Activated CD8-positive, alpha-beta memory T cell treated with anti-CD3 and anti-CD28 coated beads, Interleukin-2, amount 50 U/mL, for 1 hour (primary cell): ENCODE data around the gene MRPS2.
"Not testable (repeated sequence)": the region's sequence is repeated elsewhere in the genome, so short reads cannot be mapped to it uniquely, and the experiment has no call there.

Source experiments
- DNase-seq: peaks from one replicate; pipeline ENCODE4 v3.0.0-alpha.2; 2020; ENCODE audit errors: extremely low read depth

Gene MRPS2

DNA sequence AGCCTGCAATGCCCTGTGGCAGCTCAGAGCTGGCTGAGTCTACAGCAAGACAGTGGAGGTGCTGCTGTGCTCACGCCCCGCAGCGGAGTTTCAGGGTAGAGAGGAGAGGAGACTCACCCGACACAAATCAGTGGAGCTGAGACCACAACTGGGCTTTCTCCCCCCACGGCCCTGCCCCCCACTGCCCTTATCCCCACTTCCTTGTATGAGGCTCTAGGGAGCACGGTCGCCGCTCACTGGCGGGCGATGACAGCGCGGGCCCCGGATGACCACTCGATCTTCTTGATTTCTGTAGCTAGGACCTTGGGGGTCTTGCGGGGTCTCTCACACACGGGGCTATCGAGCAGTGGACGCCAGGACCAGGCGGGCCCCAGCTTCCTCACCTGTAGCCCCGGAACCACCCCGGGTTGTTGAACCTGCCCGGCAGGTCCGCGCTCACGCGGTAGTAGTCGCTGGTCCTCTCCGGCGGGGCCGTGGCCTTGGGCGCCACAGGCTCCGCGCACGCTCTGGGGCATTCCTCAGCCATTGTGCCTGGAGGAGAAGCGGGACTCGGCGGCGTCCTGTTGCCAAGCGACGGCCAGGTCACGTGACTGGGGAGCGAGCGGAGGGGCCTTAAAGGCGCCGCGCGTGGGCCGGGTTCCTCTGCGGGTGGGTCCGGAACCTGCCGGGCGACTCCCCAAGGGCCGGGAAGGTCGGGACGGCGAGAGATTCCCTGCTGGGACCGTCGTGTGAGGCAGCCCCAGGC, 984 bp upstream of the MRPS2 start:
- DNase-seq, result peak; percentile 74

DNA sequence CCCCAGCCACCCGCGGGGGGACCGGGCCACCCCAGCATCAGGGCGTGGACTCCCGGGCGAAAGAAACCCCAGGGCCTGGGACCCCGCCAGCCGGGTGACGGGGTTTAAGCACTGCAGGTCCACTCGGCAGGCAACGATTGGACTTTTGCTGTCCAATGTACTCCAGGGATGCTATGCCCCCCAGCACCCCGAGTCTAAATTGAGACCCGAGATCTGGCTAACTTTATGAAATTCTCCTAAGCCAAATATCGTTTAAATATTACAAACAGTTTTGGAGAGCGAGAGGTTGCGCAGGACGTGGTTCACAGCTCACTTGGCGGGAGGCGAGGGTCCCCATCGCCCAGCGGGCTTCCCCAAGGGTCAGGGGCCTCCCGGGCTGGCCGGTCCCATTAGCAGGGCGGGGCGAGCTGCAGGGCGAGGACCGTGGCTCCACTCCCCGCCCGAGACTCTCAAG, 384 bp upstream of the MRPS2 start:
- no peak for DNase-seq

DNA sequence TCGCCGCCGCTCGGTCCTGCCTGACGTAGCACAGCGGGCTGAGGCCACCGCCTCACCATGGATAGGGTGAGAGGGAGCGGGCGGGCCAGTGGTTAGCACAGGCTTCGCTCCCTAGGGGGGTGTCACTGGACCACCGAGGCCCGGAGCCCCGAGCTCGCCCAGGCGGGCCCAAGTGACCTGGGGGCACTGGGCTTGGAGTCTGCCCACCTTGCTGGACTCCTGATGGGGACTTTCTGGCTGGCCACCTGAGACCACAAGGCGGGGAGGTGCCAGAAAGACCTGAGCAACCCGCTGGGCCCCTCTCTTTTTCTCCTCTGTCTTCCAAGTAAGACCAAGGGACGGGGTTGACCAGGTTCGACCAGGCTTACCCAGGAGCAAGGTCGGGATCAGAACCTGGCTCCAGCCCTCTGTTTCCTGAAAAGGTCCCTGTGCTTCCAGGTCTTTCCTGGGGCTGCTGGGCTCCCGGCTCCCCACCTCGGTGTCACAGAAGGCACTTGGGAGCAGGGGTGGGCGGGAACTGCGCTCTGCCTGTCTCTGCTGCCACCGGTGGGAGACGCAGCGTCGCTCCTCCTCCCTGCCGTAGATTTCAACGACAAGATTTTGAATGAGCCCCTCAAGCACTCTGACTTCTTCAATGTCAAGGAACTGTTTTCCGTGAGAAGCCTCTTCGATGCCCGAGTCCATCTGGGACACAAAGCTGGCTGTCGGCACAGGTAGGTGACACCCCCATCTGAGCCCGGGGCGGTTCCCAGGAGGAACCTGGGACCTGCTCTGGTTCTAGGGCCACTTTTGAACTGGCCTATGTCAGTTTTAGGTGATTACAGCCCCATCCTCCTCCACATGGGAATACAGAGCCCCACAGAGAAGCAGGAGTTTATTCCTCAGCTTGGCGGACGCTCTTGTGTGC, 1.0 kb downstream of the MRPS2 start:
- no peak for DNase-seq

DNA sequence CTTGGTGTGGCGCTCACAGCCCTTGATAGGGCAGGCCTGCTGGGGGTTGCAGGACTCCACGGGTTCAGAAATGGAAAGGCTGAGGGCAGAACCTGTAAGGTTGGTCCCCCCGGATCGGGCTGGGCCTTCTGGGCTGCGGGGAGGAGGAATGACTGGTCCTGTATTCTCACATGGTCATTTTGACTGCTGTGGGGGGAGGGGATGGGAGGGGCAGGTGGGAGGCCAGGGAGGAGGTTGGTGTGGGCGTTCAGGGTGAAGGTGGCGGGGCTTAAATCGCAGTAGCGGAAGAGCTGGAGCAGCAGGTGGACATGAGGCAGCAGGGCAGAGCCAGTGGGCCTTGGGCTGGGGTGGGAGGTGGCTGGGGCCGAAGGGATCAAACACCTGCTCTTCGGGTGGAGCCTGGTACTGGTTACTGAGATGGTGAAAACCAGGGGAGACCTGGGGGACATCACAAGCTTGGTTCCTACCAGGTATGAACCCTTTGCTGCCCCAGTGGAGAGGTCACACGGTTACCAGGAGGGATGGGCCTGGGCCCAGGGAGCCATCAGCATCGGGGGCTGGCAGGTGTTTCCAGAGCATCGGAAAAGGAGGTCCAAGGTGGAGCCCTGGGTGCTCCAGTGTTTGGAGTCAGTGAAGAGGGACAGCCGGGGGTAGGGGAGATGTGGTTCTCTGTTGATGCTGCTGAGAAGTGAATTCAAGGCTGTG, 1.8 kb downstream of the MRPS2 start:
- no peak for DNase-seq

DNA sequence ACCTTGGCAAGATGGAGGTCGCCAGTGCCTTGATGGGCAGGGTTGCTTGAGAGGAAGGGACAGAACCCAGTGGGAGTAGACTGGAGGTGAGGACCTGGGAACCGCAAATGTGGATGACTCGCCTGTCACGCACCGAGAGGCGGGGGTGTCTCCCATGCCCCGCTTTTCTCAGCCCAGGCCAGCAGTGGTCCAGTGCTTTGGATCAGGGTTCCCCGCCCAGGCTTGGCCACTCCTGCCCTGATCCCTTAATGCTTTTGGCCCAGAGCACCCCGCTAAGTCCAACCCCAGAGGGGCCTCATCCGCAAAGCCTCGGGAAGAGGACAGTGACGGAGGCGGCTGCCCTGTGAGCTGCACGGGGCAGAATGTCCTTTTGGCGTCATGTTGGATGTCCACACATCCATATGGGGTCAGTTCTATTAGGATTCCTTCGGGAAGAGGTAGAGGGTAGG, 2.4 kb downstream of the MRPS2 start:
- no peak for DNase-seq

DNA sequence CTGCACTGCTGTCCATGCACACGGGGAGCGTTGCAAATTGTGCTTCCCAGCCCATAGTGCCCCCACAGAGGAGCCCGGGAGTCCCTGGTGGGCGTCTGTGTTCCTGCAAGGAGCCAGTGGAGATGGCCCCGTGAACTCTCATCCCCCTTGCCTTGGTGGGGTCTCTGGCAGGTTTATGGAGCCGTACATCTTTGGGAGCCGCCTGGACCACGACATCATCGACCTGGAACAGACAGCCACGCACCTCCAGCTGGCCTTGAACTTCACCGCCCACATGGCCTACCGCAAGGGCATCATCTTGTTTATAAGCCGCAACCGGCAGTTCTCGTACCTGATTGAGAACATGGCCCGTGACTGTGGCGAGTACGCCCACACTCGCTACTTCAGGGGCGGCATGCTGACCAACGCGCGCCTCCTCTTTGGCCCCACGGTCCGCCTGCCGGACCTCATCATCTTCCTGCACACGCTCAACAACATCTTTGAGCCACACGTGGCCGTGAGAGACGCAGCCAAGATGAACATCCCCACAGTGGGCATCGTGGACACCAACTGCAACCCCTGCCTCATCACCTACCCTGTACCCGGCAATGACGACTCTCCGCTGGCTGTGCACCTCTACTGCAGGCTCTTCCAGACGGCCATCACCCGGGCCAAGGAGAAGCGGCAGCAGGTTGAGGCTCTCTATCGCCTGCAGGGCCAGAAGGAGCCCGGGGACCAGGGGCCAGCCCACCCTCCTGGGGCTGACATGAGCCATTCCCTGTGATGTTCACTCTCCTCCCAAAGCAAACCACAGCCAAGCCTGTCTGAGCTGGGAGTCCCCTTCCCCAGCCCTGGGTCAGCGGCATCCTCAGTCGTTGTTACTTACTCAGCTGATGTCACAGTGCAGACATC, 3.1 kb downstream of the MRPS2 start:
- DNase-seq, result no peak

DNA sequence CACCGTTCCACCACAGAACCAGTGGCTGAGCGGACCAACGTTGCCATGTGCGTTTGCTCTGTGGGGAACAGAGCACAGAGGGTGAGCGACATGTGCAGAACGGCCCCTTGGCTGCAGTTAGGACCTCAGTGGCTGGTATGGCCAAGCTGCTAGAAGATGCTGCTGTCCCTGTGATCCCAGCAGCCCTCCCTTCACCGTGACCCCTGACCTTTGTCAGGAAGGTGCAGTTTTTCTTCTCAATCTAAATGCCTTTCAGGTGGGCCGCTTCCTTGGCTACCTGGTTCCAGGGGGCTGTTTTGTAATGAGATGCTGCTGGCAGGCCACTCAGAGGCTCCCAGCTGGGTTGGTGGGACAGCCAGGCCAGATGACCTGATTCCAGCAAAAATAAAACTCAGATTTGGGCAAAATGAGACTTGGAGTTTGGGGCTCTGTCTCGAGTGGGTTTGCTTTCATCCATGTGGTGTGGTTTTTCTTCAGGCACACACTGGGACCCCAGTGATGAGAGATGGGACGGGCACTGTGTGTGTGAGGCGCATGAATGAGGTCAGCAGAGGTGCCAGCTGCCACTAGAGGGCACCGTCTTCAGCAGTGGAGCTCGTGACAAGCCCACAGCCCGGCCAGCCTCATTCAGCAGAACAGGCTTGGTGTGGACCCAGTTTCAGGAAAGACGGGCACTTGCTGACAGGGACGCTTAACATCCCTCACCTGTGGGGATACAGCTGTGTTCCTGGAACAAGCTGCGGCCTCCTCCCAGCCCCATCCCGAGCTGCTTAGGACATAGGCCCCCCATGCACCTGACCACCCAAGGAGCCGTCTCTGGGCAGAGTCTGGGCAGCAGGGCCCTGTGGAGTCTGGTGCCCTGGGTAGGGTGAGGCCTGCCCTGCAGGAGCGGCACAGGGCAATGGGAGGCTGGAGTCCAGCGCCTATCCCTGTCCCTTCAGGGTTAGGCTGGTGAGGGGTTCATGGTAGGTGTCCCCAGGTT, 4.1 kb downstream of the MRPS2 start:
- no peak for DNase-seq

DNA sequence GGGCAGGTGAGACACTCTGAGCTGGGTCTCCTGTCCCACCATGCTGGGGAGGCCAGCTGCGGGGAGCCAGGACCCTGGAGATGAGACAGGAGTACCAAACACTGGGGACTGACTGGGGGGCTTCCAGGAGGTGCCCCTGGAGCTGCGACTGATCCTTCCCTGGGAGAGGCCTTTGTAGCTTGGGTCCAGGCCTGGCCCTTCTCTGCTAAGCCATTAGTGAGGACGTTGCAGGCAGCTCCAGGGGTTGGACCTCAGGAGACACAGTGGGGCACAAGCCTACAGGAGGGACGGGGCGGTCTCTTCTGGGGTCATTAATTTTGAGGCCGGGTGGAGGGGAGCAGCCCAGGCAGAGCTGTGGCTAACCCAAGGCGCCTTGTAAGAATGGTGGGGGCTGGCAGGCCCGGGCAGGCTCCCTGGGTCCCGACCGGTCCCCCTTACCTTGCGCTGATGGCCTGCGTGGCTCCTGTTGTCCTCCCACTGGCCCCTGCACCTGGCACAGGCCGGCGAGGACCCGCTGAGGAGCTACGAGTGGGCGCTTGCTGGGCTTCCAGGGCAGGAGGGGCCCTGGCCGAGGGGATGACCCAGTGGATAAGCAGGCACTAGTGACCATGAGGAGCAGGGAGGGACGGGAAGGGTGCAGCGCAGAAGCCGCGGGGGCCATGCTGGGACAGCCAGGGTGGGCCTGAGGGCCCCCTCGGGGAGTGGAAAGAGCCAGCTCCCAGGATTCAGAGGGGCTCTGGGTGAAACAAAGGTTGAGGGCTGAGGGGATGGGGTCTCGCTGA, 5.1 kb downstream of the MRPS2 start:
- DNase-seq, result no peak

DNA sequence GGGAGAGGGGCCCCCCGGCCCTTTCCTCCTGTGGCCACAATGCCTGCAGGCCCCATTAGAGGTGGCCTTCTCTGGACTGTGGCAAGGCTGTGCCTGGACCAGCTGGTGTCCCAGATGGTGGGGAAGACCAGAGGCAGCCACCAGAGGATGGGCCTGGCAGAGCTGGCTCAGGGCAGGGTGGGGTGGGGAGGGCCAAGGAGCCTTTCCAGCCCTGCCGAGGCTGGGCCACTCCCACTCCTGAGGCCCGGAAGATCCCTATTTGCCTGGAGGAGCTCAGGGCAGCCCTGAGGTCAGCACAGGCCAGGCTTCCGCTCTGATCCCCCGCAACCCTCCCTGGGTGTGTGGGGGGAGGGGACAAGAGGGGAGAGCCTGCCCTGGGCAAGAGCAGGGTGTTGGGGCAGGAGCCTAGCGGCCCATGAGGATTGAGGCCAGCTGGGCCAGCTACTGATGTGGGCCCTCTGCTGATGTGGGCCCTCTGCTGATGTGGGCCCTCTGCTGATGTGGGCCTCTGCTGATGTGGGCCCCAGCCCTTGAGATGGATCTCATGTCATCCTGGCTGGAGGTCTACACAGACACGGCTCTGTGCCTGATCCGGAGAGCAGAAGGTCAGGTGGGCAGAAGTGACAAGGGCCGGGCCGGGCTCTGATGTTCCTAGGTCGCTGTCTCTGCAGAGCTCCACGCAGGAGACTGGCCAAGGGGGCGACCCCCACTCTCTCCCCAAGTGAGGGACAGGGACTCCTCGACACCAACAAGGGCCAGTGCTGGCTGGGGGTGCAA, 6.0 kb downstream of the MRPS2 start:
- no peak for DNase-seq

DNA sequence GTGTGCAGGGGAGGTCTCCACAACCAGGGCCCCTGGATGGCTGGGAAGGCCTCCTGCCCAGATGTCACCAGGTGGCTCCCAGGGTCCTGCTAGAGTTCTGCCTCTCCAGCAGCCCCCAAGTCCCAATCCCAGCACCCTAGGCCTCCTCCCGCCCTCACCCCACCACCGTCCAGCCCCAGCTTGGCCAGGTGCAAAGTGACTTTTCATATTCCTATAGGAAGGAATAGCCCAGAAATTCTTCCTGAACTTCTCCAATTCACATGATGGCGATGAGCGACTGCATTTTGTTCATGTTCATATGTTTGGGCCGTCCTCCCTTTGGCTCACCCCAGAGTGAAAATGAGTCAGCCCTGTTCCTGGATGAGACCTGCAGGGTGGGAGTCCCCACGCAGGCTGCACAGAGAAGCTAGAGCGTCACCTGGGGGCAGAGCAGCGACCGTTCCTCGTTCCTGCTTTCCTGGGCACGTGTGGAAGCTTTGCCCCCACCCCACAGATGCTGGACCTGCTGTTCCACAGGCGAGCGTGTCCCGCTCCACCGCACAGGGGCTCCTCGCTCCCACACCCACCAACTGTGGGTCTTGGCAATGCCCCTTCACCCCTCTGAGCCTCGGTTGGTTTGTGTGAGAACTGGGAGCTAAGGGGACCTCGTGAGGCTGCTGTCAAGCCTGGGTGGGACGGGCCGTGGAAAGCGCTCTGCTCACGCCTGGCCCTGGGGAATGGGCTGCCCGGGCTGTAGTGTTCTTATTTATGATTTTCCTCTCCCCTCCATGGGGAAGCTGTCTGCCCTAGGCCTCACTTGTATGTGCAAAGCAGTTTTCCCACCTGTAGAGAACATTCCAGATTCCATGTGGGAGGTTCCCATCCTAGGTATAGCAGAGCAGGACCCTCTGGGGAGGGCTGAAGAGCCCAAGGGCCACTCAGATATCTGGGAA, 6.9 kb downstream of the MRPS2 start:
- no peak for DNase-seq

DNA sequence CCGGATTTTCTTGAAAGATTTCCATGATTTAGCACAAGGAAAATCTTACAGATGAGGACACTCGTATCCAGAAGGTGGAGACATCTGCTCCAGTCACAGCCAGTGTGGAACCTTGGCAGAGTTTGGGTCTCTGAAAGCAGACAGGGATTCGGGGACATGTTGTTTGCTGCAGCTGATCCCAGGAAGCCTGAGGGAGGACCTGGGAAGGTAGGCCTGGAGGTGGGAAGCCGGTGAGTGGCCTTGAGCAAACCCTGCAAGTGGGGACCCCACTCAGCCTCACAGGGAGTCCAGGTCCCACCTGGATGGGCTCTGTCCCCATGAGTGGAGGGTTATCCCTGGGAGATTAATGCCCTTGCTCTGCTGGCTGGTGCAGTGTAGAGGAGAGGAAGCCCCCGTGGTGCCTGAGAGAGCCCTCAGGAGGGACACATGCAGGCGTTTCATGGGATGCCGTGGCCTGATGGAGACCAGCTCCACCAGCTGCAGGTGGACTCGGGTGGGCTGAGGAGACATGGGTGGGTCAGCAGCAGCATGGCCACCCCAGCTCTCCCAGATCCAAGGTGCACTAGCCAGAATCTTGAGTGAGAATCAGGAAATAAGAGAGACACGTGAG, 7.8 kb downstream of the MRPS2 start:
- DNase-seq, result no peak

DNA sequence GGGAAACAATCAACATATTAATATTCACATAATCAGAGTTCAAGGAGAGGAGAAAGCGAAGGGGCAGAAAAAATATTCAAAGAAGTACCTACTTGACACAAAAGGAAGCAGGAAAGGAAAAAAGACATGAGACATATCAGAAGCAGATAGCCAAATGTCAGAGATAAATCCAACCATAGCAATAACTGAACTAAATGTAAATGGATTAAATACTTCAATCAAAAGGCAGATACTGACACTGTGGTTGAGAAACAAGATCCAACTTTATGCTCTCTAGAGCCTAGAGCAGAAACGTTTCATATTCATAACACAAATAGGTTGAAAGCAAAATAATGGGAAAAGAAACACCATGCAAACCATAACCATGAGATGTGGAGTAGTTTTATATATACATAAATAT, 9.0 kb downstream of the MRPS2 start:
- no peak for DNase-seq

DNA sequence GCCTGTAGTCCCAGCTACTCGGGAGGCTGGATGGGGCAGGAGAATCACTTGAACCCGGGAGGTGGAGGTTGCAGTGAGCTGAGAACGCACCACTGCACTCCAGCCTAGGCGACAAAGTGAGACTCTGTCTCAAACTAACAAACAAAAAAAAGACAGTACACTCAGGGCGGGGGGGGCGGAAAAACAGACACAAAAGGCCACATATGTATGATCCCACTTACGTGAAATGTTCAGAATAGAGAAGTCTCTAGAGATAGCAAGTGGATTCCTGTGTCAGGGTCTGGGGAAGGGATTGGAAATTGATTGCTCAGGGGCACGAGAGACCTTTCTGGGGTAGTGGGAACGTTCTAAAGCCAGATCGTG, 11.7 kb downstream of the MRPS2 start:
- no peak for DNase-seq

DNA sequence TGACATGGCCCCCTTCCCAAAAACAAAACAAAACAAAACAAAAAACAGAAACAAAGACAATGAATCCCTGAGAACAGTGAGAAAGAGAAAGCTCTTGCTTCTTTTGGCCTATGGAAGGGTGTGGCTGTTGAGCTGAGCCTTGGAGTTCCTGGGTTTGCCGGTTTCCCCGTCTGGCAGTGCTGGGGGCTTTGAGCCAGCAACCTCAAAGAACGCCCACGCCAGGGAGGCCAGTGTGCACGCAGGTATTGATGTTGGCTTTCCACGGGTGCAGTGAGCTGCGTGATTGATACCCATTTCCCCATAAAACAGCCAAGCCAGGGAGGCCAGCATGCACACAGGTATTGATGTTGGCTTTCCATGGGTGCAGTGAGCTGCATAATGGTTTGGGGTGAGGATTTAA, 12.4 kb downstream of the MRPS2 start:
- DNase-seq, result no peak

DNA sequence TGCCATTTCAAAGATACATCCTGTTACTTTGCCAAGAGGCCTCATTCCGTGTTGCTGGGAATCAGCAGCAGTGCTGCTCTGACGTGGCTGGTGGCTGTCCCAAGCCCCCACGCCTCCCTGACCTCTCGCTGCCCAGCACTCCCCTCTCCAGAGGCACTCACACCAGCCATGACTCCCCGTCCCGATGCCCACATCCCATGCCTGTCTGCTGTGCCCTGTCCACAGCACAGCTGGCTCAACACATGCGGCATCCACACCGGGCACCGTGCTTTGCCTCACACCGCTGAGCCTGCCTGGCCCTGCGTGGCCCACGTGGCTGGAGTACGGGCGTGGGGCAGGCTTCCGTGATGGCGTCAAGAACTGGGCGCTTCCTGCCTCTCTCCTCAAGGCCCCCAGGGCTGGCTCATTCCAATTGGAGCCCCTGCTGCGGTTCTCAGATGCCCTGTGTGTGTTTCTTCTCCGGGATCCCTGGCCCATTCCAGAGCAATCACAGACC, 12.9 kb downstream of the MRPS2 start:
- no peak for DNase-seq

DNA sequence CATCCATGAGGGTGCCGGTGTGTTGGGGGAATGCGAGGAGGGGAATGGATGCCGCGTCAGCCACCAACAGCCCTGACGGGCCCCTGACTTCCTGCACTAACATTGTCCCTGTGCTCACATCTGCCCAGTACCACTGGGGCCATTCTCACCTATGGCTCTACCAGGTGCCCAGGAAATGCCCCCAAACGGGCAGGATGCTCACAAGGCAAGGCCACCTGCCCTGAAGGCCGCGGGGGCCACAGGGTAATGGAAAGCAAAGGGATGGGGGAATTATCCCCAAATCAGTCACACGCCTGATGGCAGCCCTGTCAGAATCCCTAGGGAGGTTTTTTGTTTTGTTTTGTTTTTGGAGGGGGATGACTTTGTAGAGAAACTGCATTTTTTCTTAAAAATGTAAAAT, 13.4 kb downstream of the MRPS2 start:
- DNase-seq, result not testable (repeated sequence)
